SK-N-SH (cell line): ENCODE measurements around the gene CDKAL1. TPM values are rescaled to one million over a fixed set of nuclear protein-coding genes. Genes with fewer than 3 reads are reported as not detected.

Source experiments
- CTCF ChIA-PET: fragments of 300-600, 350-600 bp; formaldehyde crosslinking; extraction: SDS; loops from one replicate; lab custom pipeline; 2021; lab: Yijun Ruan, JAX
- POLR2A ChIA-PET: fragments of 350-600 bp; sonication (Branson Sonifier 250); formaldehyde crosslinking; extraction: SDS; loops from one replicate; lab custom pipeline; 2020; ENCODE audit warnings: antibody characterized with exemption, inconsistent platforms; lab: Yijun Ruan, JAX
- DNase-seq: peaks from one replicate; pipeline ENCODE4 v3.0.0; 2012
- H2AFZ ChIP-seq: fragments of 200-600 bp; sonication (generic); 2 replicates; pipeline ENCODE4 v1.8.1; 2016; ENCODE audit warnings: antibody characterized with exemption, mild to moderate bottlenecking, low read depth
- H3F3A ChIP-seq: fragments of 200-600 bp; sonication (generic); replicated peaks from 2 replicates; pipeline ENCODE3; 2016; ENCODE audit warnings: antibody characterized with exemption, mild to moderate bottlenecking; ENCODE audit not compliant: insufficient read depth
- H3K27ac ChIP-seq, 2 experiments: fragments of 200-500 bp in 1 of 2; fragments of 200-600 bp in 1 of 2; sonication (Bioruptor generic) in 1 of 2; sonication (generic), shearing (Covaris generic) in 1 of 2; 2 replicates each; pipeline versions ENCODE4 v1.5.1 to v1.6.1; 2014 to 2016; ENCODE audit warnings: low read depth in 2 of 2, inconsistent platforms in 1 of 2, low read length in 1 of 2, mild to moderate bottlenecking in 1 of 2, mixed read lengths in 1 of 2
- H3K27me3 ChIP-seq: fragments of 200-600 bp; sonication (generic), shearing (Covaris generic); 2 replicates; pipeline ENCODE4 v1.6.1; 2016; ENCODE audit warnings: mixed run types; ENCODE audit not compliant: insufficient read depth
- H3K36me3 ChIP-seq, 2 experiments: fragments of 200-500 bp in 1 of 2; fragments of 200-600 bp in 1 of 2; sonication (Bioruptor generic) in 1 of 2; sonication (generic) in 1 of 2; replicated peaks in 1 of 2; 2 replicates each; pipeline versions ENCODE3 to v1.5.1; 2014 to 2016; ENCODE audit warnings: low read length in 1 of 2, mild to moderate bottlenecking in 1 of 2; ENCODE audit not compliant: insufficient read depth in 2 of 2, control insufficient read depth in 1 of 2
- H3K4me1 ChIP-seq, 2 experiments: fragments of 200-500 bp in 1 of 2; fragments of 200-600 bp in 1 of 2; sonication (Bioruptor generic) in 1 of 2; sonication (generic), shearing (Covaris generic) in 1 of 2; 2 replicates each; pipeline versions ENCODE4 v1.5.1 to v1.6.1; 2014 to 2016; ENCODE audit warnings: low read depth in 1 of 2, low read length in 1 of 2, mixed run types in 1 of 2; ENCODE audit not compliant: insufficient read depth in 2 of 2, control insufficient read depth in 1 of 2
- H3K4me2 ChIP-seq: fragments of 200-600 bp; sonication (generic), shearing (Covaris generic); 2 replicates; pipeline ENCODE4 v1.6.1; 2017; ENCODE audit warnings: mixed run types
- H3K4me3 ChIP-seq, 2 experiments: fragments of 200-500 bp in 1 of 2; fragments of 200-600 bp in 1 of 2; sonication (Bioruptor generic) in 1 of 2; sonication (generic), shearing (Covaris generic) in 1 of 2; 2 replicates each; pipeline versions ENCODE4 v1.5.1 to v1.8.1; 2014 to 2016; ENCODE audit warnings: low read depth in 2 of 2, inconsistent platforms in 1 of 2, low read length in 1 of 2, mild to moderate bottlenecking in 1 of 2, mixed read lengths in 1 of 2, moderate library complexity in 1 of 2
- H3K79me2 ChIP-seq: fragments of 200-600 bp; sonication (generic); 2 replicates; pipeline ENCODE4 v1.8.1; 2017; ENCODE audit warnings: mild to moderate bottlenecking; ENCODE audit not compliant: insufficient read depth
- H3K9ac ChIP-seq: fragments of 200-600 bp; sonication (generic); 2 replicates; pipeline ENCODE4 v1.6.1; 2017; ENCODE audit warnings: mixed run types
- H3K9me2 ChIP-seq: fragments of 200-600 bp; sonication (generic); 2 replicates; pipeline ENCODE4 v1.6.1; 2017; ENCODE audit warnings: mixed run types
- H3K9me3 ChIP-seq: fragments of 200-600 bp; sonication (generic); 2 replicates; pipeline ENCODE4 v1.6.1; 2017; ENCODE audit warnings: mixed run types, mild to moderate bottlenecking, moderate library complexity
- H4K20me1 ChIP-seq: fragments of 200-600 bp; sonication (generic); 2 replicates; pipeline ENCODE4 v1.6.1; 2017; ENCODE audit warnings: mild to moderate bottlenecking, mixed run types; ENCODE audit not compliant: insufficient read depth
- ELF1 ChIP-seq: IDR thresholded peaks from 2 replicates; pipeline ENCODE4 v1.4.0; 2012
- EP300 ChIP-seq, 2 experiments: IDR thresholded peaks; 2 replicates each; pipeline versions ENCODE4 v1.4.0 to v1.6.1; 2012; ENCODE audit warnings: borderline replicate concordance in 1 of 2, low read depth in 1 of 2, low read length in 1 of 2
- EZH2phosphoT487 ChIP-seq: fragments of 200-600 bp; sonication (generic); IDR thresholded peaks from 2 replicates; pipeline ENCODE4 v1.6.1; 2017; ENCODE audit warnings: low read depth, mixed run types, mild to moderate bottlenecking, antibody characterized with exemption, moderate library complexity, borderline replicate concordance
- FOXJ3 ChIP-seq: sonication (generic); formaldehyde crosslinking; IDR thresholded peaks from 2 replicates; pipeline ENCODE4 v1.5.1; 2020; ENCODE audit warnings: mild to moderate bottlenecking, missing genetic modification reagents
- GATA2 ChIP-seq: sonication (generic); formaldehyde crosslinking; IDR thresholded peaks from 2 replicates; pipeline ENCODE4 v1.5.0; 2020; ENCODE audit warnings: mild to moderate bottlenecking, missing genetic modification reagents
- JUND ChIP-seq: IDR thresholded peaks from 2 replicates; pipeline ENCODE4 v1.4.0; 2012
- MEF2A ChIP-seq: IDR thresholded peaks from 2 replicates; pipeline ENCODE4 v1.4.0; 2012; ENCODE audit warnings: low read depth, borderline replicate concordance
- MXI1 ChIP-seq: IDR thresholded peaks from 2 replicates; pipeline ENCODE4 v1.6.1; 2012; ENCODE audit warnings: mild to moderate bottlenecking, low read depth, low read length, improper control_type of control experiment
- NRF1 ChIP-seq: IDR thresholded peaks from 2 replicates; pipeline ENCODE4 v1.6.1; 2012; ENCODE audit warnings: low read depth, mild to moderate bottlenecking, low read length
- POLR2AphosphoS5 ChIP-seq: IDR thresholded peaks from 2 replicates; pipeline ENCODE4 v1.6.1; 2012; ENCODE audit warnings: low read depth, low read length
- RXRA ChIP-seq: IDR thresholded peaks from 2 replicates; pipeline ENCODE4 v1.4.0; 2012; ENCODE audit warnings: low read depth, mild to moderate bottlenecking, borderline replicate concordance
- SMC3 ChIP-seq: IDR thresholded peaks from 2 replicates; pipeline ENCODE4 v1.6.1; 2012; ENCODE audit warnings: low read depth, low read length, improper control_type of control experiment
- WGBS: methylation state at CpG from one replicate; pipeline ENCODE4 v1.1.6; 2017; ENCODE audit warnings: low lambda C conversion rate; 5-methylcytosine and 5-hydroxymethylcytosine counted together
- polyA plus RNA-seq, 3 experiments: library from polyadenylated mRNA; depleted of rRNA; stranded (reverse); fragments of >200 nt; gene quantifications; 2 replicates each; pipeline ENCODE4 v1.2.3, GENCODE V29; 2012
- TF ChIP-seq, protein P1 (sequence below): IDR thresholded peaks from 2 replicates; pipeline ENCODE4 v1.4.0; 2012; ENCODE audit warnings: low read depth
- TF ChIP-seq, protein P2 (sequence below): fragments of 150-350 bp; IDR thresholded peaks from 2 replicates; pipeline ENCODE4 v1.6.1; 2016; ENCODE audit warnings: mild to moderate bottlenecking, low read depth, low read length
- TF ChIP-seq, protein P3 (sequence below): IDR thresholded peaks from 2 replicates; pipeline ENCODE4 v1.4.0; 2012; ENCODE audit warnings: low read depth, borderline replicate concordance
- TF ChIP-seq, protein P4 (sequence below): fragments of 200-600 bp; sonication (generic); IDR thresholded peaks from 2 replicates; pipeline ENCODE4 v1.6.1; 2017; ENCODE audit warnings: antibody characterized with exemption, mild to moderate bottlenecking, moderate library complexity

Gene CDKAL1
- polyA plus RNA-seq, 1 of the 3 experiments (the other 2 are of a cell fraction), result 2.6 TPM

DNA sequence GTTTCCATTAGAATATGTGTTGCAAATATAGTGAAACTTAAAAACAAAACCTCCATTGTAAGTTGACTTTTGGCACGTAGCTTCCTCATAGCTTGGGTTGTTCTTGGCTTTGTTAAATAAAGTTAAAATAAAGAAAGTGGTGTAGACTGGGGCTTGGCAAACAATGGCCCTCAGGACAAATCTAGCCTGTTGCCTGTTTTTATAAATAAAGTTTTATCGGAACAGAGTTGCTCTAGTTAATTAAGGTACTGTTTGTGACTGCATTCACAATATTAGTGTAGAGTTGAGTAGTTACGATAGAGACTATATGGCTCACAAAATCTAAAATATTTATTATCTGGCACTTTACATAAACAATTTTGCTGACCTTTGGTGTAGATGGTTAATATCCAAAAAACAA lies 168.8 kb downstream of the CDKAL1 start:
- Histone ChIP-seq H3K4me2 (no peak overlapping the region), H3K9me2 (no peaks in the 10 kb centered on the region), H3K36me3 (no peaks in the 10 kb centered on the region), H3K9ac (no peak overlapping the region), H4K20me1 (no peaks in the 10 kb centered on the region), H3K9me3 (no peaks in the 10 kb centered on the region), H3K79me2 (no peaks in the 10 kb centered on the region), H3F3A (no peaks in the 10 kb centered on the region), H3K4me3 (no peak overlapping the region), H3K27me3 (no peaks in the 10 kb centered on the region), H3K4me1 (peaks cover 4 to 12% of the 10 kb centered on the region in 2 experiments; a peak in 3 of 4 replicates), H3K27ac (no peak overlapping the region), H2AFZ (no peak overlapping the region)
- WGBS, result 99% methylated on average over 3 of the region's 3 CpGs
- no peak for TF ChIP-seq ELF1
- TF ChIP-seq, protein P1, sequence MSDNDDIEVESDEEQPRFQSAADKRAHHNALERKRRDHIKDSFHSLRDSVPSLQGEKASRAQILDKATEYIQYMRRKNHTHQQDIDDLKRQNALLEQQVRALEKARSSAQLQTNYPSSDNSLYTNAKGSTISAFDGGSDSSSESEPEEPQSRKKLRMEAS, result no peak
- TF ChIP-seq NRF1, result no peak
- TF ChIP-seq POLR2AphosphoS5, result no peak
- no peak for TF ChIP-seq JUND
- TF ChIP-seq FOXJ3 (CRISPR knock-in tag), result no peak
- TF ChIP-seq EZH2phosphoT487, result no peak
- no peak for TF ChIP-seq EP300 (IDR thresholded peaks at IDR 0.05; ENCODE audit: borderline replicate concordance in 1 of 2, low read depth in 1 of 2, low read length in 1 of 2)
- TF ChIP-seq, protein P2, sequence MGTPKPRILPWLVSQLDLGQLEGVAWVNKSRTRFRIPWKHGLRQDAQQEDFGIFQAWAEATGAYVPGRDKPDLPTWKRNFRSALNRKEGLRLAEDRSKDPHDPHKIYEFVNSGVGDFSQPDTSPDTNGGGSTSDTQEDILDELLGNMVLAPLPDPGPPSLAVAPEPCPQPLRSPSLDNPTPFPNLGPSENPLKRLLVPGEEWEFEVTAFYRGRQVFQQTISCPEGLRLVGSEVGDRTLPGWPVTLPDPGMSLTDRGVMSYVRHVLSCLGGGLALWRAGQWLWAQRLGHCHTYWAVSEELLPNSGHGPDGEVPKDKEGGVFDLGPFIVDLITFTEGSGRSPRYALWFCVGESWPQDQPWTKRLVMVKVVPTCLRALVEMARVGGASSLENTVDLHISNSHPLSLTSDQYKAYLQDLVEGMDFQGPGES, result no peak
- TF ChIP-seq, protein P3, sequence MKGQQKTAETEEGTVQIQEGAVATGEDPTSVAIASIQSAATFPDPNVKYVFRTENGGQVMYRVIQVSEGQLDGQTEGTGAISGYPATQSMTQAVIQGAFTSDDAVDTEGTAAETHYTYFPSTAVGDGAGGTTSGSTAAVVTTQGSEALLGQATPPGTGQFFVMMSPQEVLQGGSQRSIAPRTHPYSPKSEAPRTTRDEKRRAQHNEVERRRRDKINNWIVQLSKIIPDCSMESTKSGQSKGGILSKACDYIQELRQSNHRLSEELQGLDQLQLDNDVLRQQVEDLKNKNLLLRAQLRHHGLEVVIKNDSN, result no peak
- no peak for TF ChIP-seq SMC3
- DNase-seq, result no peak
- ChIA-PET CTCF (no interaction called here), POLR2A (no interaction called here)

DNA sequence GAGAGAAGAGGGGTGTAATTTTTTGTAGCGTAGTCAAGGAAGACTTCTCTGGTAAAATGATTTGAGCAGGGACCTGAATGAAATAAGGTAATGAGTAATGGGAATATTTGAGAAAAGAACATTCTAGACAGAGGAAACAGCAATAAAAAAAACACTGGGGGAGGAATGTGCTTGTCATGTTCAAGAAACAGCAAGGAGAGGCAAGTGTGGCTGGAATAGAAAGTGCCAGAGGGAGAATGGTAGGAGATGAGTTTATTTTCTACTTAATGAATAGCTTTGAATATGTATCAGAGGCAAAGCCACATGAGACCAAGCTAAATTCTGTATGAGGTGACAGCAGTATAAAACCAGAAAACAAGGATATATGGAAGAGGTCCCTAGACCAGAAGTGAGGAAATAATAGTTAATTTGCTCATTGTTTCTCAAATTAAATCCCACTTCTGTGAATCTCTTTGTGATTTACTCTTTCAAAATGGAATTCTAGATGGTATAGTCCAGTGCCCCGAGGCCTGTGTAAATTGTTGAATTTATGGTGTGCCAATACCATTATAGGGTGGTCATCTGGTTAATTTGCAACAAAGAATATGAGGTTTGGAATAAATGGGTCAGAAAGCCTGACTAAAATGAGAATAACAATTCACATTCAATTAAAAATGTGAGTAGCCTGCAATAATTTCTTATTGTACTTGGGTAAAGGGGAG lies 170.2 kb downstream of the CDKAL1 start:
- Histone ChIP-seq H3K4me3 (no peak overlapping the region), H3K27me3 (no peaks in the 10 kb centered on the region), H2AFZ (no peak overlapping the region), H3K9me3 (no peaks in the 10 kb centered on the region), H3K4me1 (peaks cover 4 to 10% of the 10 kb centered on the region in 2 experiments; a peak in 3 of 4 replicates), H3K79me2 (no peaks in the 10 kb centered on the region), H3K27ac (no peak overlapping the region; a peak in 1 of 4 replicates), H4K20me1 (no peaks in the 10 kb centered on the region), H3K9me2 (no peaks in the 10 kb centered on the region), H3K9ac (no peak overlapping the region), H3F3A (no peaks in the 10 kb centered on the region), H3K36me3 (no peaks in the 10 kb centered on the region), H3K4me2 (no peak overlapping the region)
- CTCF ChIA-PET, result interaction anchor here (1.0 kb wide), 1 partner anchor 14 kb away, joined by 3 read pairs; no protein-coding TSS in a partner anchor
- POLR2A ChIA-PET, result no interaction called here
- TF ChIP-seq, protein P4, sequence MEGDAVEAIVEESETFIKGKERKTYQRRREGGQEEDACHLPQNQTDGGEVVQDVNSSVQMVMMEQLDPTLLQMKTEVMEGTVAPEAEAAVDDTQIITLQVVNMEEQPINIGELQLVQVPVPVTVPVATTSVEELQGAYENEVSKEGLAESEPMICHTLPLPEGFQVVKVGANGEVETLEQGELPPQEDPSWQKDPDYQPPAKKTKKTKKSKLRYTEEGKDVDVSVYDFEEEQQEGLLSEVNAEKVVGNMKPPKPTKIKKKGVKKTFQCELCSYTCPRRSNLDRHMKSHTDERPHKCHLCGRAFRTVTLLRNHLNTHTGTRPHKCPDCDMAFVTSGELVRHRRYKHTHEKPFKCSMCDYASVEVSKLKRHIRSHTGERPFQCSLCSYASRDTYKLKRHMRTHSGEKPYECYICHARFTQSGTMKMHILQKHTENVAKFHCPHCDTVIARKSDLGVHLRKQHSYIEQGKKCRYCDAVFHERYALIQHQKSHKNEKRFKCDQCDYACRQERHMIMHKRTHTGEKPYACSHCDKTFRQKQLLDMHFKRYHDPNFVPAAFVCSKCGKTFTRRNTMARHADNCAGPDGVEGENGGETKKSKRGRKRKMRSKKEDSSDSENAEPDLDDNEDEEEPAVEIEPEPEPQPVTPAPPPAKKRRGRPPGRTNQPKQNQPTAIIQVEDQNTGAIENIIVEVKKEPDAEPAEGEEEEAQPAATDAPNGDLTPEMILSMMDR, result no peak
- TF ChIP-seq NRF1, result no peak
- TF ChIP-seq MXI1, result no peak
- TF ChIP-seq, protein P2, result no peak
- TF ChIP-seq RXRA, result no peak
- TF ChIP-seq GATA2 (CRISPR knock-in tag), result no peak
- no peak for TF ChIP-seq MEF2A
- 94% methylated on average over 2 of the region's 2 CpGs for WGBS
- no peak for DNase-seq
